Chondrocyte (in vitro differentiated cells): ENCODE measurements around the gene PIGL. TPM values are rescaled to one million over a fixed set of nuclear protein-coding genes. Genes with fewer than 3 reads are reported as not detected.
A peak's percentile ranks its signal among the peaks of the same experiment; 100 is the strongest.

Experiments
- DNase-seq: peaks from one replicate; pipeline ENCODE4 v3.0.0; 2021; ENCODE audit warnings: mixed read lengths, low spot score
- H3K27ac Mint-ChIP-seq: one replicate; pipeline ENCODE4 v1.8.0; 2021; ENCODE audit warnings: mild to moderate bottlenecking, moderate library complexity, mixed read lengths; ENCODE audit not compliant: unreplicated experiment
- H3K27me3 Mint-ChIP-seq: 2 replicates; pipeline ENCODE4 v1.8.0; 2021; ENCODE audit warnings: low read depth, mixed read lengths
- H3K36me3 Mint-ChIP-seq: 2 replicates; pipeline ENCODE4 v1.8.0; 2021; ENCODE audit warnings: low read depth, mixed read lengths
- H3K4me1 Mint-ChIP-seq: 2 replicates; pipeline ENCODE4 v1.8.0; 2021; ENCODE audit warnings: low read depth, mild to moderate bottlenecking, mixed read lengths
- H3K4me3 Mint-ChIP-seq: one replicate; pipeline ENCODE4 v1.8.0; 2021; ENCODE audit warnings: mild to moderate bottlenecking, moderate library complexity, mixed read lengths; ENCODE audit not compliant: unreplicated experiment
- H3K9me3 Mint-ChIP-seq: 2 replicates; pipeline ENCODE4 v1.8.0; 2021; ENCODE audit warnings: low read depth, mixed read lengths
- total RNA-seq: library from RNA; stranded (reverse); gene quantifications from 3 replicates; pipeline ENCODE4 v1.2.1, GENCODE V29; 2021
- TF ChIP-seq, protein P1 (sequence below): fragments of 200-600 bp; sonication (generic); IDR thresholded peaks from 2 replicates; pipeline ENCODE4 v1.5.0; 2021; ENCODE audit warnings: antibody characterized with exemption, mild to moderate bottlenecking, moderate library complexity

Gene PIGL
- total RNA-seq, 1 donor from 2014 or later, result 15.9 TPM

GRCh38 chr17:16361874-16362273 lies 144.9 kb downstream of the PIGL start:
- H3K9me3 Mint-ChIP-seq, result no peaks in the 10 kb centered on the region
- H3K36me3 Mint-ChIP-seq, result no peaks in the 10 kb centered on the region
- H3K27ac Mint-ChIP-seq, result no peak overlapping the region
- H3K4me3 Mint-ChIP-seq, result no peak overlapping the region
- H3K4me1 Mint-ChIP-seq, result no peaks in the 10 kb centered on the region
- DNase-seq, result peak; percentile 7
- TF ChIP-seq, protein P1, sequence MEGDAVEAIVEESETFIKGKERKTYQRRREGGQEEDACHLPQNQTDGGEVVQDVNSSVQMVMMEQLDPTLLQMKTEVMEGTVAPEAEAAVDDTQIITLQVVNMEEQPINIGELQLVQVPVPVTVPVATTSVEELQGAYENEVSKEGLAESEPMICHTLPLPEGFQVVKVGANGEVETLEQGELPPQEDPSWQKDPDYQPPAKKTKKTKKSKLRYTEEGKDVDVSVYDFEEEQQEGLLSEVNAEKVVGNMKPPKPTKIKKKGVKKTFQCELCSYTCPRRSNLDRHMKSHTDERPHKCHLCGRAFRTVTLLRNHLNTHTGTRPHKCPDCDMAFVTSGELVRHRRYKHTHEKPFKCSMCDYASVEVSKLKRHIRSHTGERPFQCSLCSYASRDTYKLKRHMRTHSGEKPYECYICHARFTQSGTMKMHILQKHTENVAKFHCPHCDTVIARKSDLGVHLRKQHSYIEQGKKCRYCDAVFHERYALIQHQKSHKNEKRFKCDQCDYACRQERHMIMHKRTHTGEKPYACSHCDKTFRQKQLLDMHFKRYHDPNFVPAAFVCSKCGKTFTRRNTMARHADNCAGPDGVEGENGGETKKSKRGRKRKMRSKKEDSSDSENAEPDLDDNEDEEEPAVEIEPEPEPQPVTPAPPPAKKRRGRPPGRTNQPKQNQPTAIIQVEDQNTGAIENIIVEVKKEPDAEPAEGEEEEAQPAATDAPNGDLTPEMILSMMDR, result no peak
- no peaks in the 10 kb centered on the region for H3K27me3 Mint-ChIP-seq

DNA sequence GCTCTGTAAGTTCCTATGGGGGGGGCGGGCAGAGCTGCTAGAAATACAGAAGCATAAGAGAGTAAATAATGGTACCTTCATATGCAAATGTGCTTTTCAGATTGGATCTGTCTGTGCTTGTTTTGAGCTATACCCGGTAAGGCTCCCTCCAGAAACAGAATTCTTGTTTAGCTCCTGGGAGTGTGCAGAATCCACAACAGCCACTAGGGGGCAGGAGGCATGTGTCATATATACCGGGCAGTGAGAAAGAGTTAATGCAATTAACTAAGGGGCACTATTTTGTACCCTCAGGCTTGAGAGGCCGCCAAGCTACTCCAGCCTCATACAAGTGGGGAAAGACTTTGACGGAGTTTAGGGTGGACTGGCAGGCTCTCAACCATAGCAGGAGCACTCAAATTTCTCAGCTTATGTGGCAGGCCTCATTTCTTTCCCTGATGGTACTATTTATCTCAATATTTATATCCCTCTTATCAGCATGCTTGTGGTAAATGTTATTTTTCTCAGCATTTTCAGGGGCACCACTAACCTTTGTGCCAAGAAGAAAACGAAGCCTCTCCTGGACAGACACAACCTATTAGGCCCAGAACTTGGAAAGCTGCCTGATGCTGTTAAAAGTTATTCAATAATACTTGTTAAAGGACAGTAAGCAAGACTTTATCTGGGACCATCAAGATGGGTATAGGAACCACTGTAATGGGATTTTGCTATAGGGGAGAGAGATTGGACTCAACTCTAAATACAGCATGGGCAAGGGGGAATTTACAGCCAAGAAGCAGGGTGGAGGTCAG lies 146.9 kb downstream of the PIGL start:
- H3K27me3 Mint-ChIP-seq, result no peaks in the 10 kb centered on the region
- H3K9me3 Mint-ChIP-seq, result no peaks in the 10 kb centered on the region
- no peak overlapping the region for H3K4me3 Mint-ChIP-seq
- H3K27ac Mint-ChIP-seq, result no peak overlapping the region
- no peaks in the 10 kb centered on the region for H3K4me1 Mint-ChIP-seq
- TF ChIP-seq, protein P1, result peak; percentile 95
- peak; percentile 43 for DNase-seq
- H3K36me3 Mint-ChIP-seq, result no peaks in the 10 kb centered on the region

GRCh38 chr17:16364625-16365024 lies 147.6 kb downstream of the PIGL start:
- Mint-ChIP-seq H3K27me3 (no peaks in the 10 kb centered on the region), H3K9me3 (no peaks in the 10 kb centered on the region), H3K4me1 (no peaks in the 10 kb centered on the region), H3K27ac (no peak overlapping the region), H3K4me3 (no peak overlapping the region), H3K36me3 (no peaks in the 10 kb centered on the region)
- TF ChIP-seq, protein P1, result no peak
- no peak for DNase-seq

- Mint-ChIP-seq H3K27ac (no peak overlapping the region), H3K4me3 (no peak overlapping the region), H3K9me3 (no peaks in the 10 kb centered on the region), H3K36me3 (no peaks in the 10 kb centered on the region), H3K27me3 (no peaks in the 10 kb centered on the region), H3K4me1 (peaks cover 4% of the 10 kb centered on the region)
- DNase-seq, result no peak
- TF ChIP-seq, protein P1, result no peak
Measured at GRCh38 chr17:16371742-16372141, 154.7 kb downstream of the PIGL start.

DNA sequence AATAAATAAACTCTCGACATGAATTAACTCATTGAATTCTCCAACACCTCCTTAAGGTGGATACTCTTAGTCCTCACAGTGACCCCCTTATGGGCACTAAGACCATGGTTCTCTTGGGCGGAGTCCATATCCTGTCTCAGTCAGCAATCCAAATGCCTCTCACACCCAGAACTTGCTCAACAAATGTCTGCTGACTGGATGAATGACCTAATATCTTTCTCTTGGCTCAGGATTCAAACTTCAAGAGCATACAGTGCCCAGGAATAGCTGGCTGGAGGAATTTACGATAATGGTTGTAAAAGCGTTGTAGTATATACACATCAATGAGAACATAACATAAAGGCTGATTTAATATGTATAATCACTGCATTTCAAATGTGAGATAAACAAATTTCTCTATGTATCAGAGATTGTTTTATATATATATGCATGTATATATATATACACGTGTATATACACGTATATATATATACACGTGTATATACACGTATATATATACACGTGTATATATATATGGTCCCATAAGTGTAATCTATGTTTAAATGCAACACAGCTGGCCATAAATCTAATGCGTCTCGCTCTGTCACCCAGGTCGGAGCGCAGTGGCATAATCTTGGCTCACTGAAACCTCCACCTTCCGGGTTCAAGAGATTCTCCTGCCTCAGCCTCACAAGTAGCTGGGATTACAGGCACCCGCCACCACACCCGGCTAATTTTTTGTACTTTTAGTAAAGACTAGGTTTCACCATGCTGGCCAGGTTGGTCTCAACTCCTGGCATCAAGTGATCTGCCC lies 157.3 kb downstream of the PIGL start:
- Mint-ChIP-seq H3K4me3 (no peak overlapping the region), H3K27me3 (no peaks in the 10 kb centered on the region), H3K9me3 (no peaks in the 10 kb centered on the region), H3K27ac (peak overlapping the region; percentile 79), H3K36me3 (no peaks in the 10 kb centered on the region), H3K4me1 (peaks cover 4% of the 10 kb centered on the region)
- DNase-seq, result no peak
- TF ChIP-seq, protein P1, result no peak
